Measurements from ENCODE around the gene ZNF507.

The ZNF507 gene

GRCh38 chr19:32401992-32402391, 56.6 kb downstream of the ZNF507 start:
- H3K4me3 ChIP-seq (ENCODE audit: low read length): no peak overlapping the region
- no peak for DNase-seq (ENCODE audit: low read depth)
- no peak for TF ChIP-seq CTCF (conservative IDR thresholded peaks at IDR 0.05; ENCODE audit: low read length)

GRCh38 chr19:32403291-32403995, 58.0 kb downstream of the ZNF507 start:
- no peak for DNase-seq (ENCODE audit: low read depth)
- no peak for TF ChIP-seq CTCF (conservative IDR thresholded peaks at IDR 0.05; ENCODE audit: low read length)
- no peak overlapping the region for H3K4me3 ChIP-seq (ENCODE audit: low read length)

- TF ChIP-seq CTCF (conservative IDR thresholded peaks at IDR 0.05; ENCODE audit: low read length): no peak
- H3K4me3 ChIP-seq (ENCODE audit: low read length): peak overlapping the region; percentile 88
- DNase-seq (ENCODE audit: low read depth): no peak
These were observed 59.0 kb downstream of the ZNF507 start for GRCh38 chr19:32404213-32404932.

GRCh38 chr19:32404933-32405430, 59.6 kb downstream of the ZNF507 start:
- no peak for TF ChIP-seq CTCF (conservative IDR thresholded peaks at IDR 0.05; ENCODE audit: low read length)
- peak overlapping the region; percentile 88 for H3K4me3 ChIP-seq (ENCODE audit: low read length)
- DNase-seq (ENCODE audit: low read depth): peak; percentile 42

- H3K4me3 ChIP-seq (ENCODE audit: low read length): peak within 1 kb of the TSS; percentile 88
- no peak for TF ChIP-seq CTCF (conservative IDR thresholded peaks at IDR 0.05; ENCODE audit: low read length)
- peak; percentile 92 for DNase-seq (ENCODE audit: low read depth)
These were observed 60.2 kb downstream of the ZNF507 start, which contains the start of gene DPY19L3 for GRCh38 chr19:32405431-32406160. Gene DPY19L3, plus strand, starts transcription at chr19:32405770. Its CDS starts 2,484 bp downstream, at chr19:32408254.

GRCh38 chr19:32406161-32407003, 61.0 kb downstream of the ZNF507 start:
- TF ChIP-seq CTCF (conservative IDR thresholded peaks at IDR 0.05; ENCODE audit: low read length): no peak
- peak overlapping the region; percentile 88 for H3K4me3 ChIP-seq (ENCODE audit: low read length)
- DNase-seq (ENCODE audit: low read depth): no peak

All from AG10803 (cell line).